Measurements from ENCODE around the gene NKX2-3.

Gene NKX2-3

GRCh38 chr10:99539120-99539519, 6.4 kb downstream of the NKX2-3 start:
- DNase-seq (ENCODE audit: low spot score) = no peak

- DNase-seq (ENCODE audit: low spot score) = no peak
These were observed 7.1 kb downstream of the NKX2-3 start for GRCh38 chr10:99539820-99540219.

GRCh38 chr10:99540306-99540656, 7.5 kb downstream of the NKX2-3 start:
- DNase-seq (ENCODE audit: low spot score) = no peak

GRCh38 chr10:99540657-99541531, 8.2 kb downstream of the NKX2-3 start:
- no peak for DNase-seq (ENCODE audit: low spot score)

GRCh38 chr10:99544322-99544721, 11.6 kb downstream of the NKX2-3 start:
- DNase-seq (ENCODE audit: low spot score) = no peak

GRCh38 chr10:99548041-99548530, 15.3 kb downstream of the NKX2-3 start:
- no peak for DNase-seq (ENCODE audit: low spot score)

GRCh38 chr10:99551158-99551557, 18.4 kb downstream of the NKX2-3 start:
- DNase-seq (ENCODE audit: low spot score) = no peak

GRCh38 chr10:99551616-99552015, 18.9 kb downstream of the NKX2-3 start:
- DNase-seq (ENCODE audit: low spot score) = no peak

- no peak for DNase-seq (ENCODE audit: low spot score)
These were observed 22.6 kb downstream of the NKX2-3 start for GRCh38 chr10:99555371-99555770.

- no peak for DNase-seq (ENCODE audit: low spot score)
These were observed 23.2 kb downstream of the NKX2-3 start for GRCh38 chr10:99555825-99556523.

- no peak for DNase-seq (ENCODE audit: low spot score)
These were observed 24.3 kb downstream of the NKX2-3 start for GRCh38 chr10:99557044-99557443.

- DNase-seq (ENCODE audit: low spot score) = no peak
These were observed 26.0 kb downstream of the NKX2-3 start for GRCh38 chr10:99558708-99559107.

- peak; percentile 71 for DNase-seq (ENCODE audit: low spot score)
These were observed 27.8 kb downstream of the NKX2-3 start for GRCh38 chr10:99560277-99561126.

- no peak for DNase-seq (ENCODE audit: low spot score)
These were observed 29.9 kb downstream of the NKX2-3 start for GRCh38 chr10:99562631-99563030.

- no peak for DNase-seq (ENCODE audit: low spot score)
These were observed 31.6 kb downstream of the NKX2-3 start for GRCh38 chr10:99564361-99564760.

GRCh38 chr10:99565166-99565565, 32.4 kb downstream of the NKX2-3 start:
- DNase-seq (ENCODE audit: low spot score) = no peak

GRCh38 chr10:99569253-99569939, 36.7 kb downstream of the NKX2-3 start:
- DNase-seq (ENCODE audit: low spot score) = no peak

GRCh38 chr10:99569961-99570360, 37.2 kb downstream of the NKX2-3 start:
- no peak for DNase-seq (ENCODE audit: low spot score)

- DNase-seq (ENCODE audit: low spot score) = no peak
These were observed 39.1 kb downstream of the NKX2-3 start for GRCh38 chr10:99571816-99572215.

GRCh38 chr10:99573790-99574189, 41.0 kb downstream of the NKX2-3 start:
- DNase-seq (ENCODE audit: low spot score) = no peak

- no peak for DNase-seq (ENCODE audit: low spot score)
These were observed 47.2 kb downstream of the NKX2-3 start for GRCh38 chr10:99579971-99580370.

Measured in hematopoietic multipotent progenitor cell treated with erythropoietin and hydrocortisone succinate and interleukin-3 and kit ligand, for 15 days (in vitro differentiated cells).